HG02938 (cell line): ENCODE results near the gene SSBP1.
"Not testable (repeated sequence)": the region's sequence is repeated elsewhere in the genome, so short reads cannot be mapped to it uniquely, and the experiment has no call there.

ENCODE experiments used
- ATAC-seq: cut with Tn5 transposase; IDR thresholded peaks from one replicate; pipeline ENCODE4 v1.9.1; 2021; ENCODE audit warnings: mild to moderate bottlenecking, moderate library complexity; ENCODE audit not compliant: unreplicated experiment

The SSBP1 gene

GRCh38 chr7:141709318-141709717, 28.8 kb upstream of the SSBP1 start:
- no peak for ATAC-seq

GRCh38 chr7:141709749-141710148, 28.4 kb upstream of the SSBP1 start:
- no peak for ATAC-seq

GRCh38 chr7:141710301-141710700, 27.9 kb upstream of the SSBP1 start:
- no peak for ATAC-seq

GRCh38 chr7:141712603-141713255, 25.4 kb upstream of the SSBP1 start:
- ATAC-seq = no peak

GRCh38 chr7:141713890-141714289, 24.3 kb upstream of the SSBP1 start:
- no peak for ATAC-seq

DNA sequence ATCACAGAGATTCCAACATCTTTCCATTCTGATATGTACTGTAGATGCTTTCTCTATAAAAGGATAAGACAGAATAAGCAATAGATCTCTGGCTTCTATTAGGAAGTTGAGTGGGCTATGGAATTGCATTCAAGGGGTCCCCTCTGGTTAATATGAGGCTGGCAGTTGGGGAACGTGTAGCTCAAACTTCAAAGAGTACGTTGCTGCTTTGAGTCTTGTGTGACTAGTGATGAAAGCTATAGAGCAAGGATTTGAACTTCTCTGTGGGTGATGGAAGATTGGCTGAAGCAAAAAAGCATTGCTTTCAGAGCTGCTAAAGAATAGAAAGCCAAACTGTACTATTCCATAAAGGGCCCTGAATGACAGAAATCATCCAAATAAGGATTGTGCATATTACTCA, 23.6 kb upstream of the SSBP1 start:
- ATAC-seq = no peak

GRCh38 chr7:141715018-141715417, 23.1 kb upstream of the SSBP1 start:
- no peak for ATAC-seq

- no peak for ATAC-seq
Measured at GRCh38 chr7:141715794-141716689, 22.1 kb upstream of the SSBP1 start.

- ATAC-seq = no peak
Measured at GRCh38 chr7:141717450-141717849, 20.7 kb upstream of the SSBP1 start.

DNA sequence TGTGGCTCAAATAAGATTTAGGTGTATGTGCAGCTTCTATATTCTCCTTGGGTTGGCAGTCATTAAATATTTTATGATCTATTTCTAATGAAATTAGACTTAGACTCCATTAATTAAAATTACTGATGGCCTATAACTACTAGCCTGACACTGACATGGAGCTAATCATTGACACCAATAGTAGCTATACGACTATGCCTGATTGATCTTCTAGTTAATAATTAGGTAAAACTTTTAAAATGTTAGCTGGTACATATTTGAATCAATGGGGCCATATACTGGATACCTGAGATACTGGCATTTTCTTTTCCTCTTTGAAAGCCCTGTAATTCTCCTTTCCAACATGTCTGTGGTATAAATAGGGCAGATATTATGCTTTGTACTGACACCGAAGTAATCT, 15.6 kb upstream of the SSBP1 start:
- peak; percentile 65 for ATAC-seq

- no peak for ATAC-seq
Measured at GRCh38 chr7:141729020-141729419, 9.1 kb upstream of the SSBP1 start.

DNA sequence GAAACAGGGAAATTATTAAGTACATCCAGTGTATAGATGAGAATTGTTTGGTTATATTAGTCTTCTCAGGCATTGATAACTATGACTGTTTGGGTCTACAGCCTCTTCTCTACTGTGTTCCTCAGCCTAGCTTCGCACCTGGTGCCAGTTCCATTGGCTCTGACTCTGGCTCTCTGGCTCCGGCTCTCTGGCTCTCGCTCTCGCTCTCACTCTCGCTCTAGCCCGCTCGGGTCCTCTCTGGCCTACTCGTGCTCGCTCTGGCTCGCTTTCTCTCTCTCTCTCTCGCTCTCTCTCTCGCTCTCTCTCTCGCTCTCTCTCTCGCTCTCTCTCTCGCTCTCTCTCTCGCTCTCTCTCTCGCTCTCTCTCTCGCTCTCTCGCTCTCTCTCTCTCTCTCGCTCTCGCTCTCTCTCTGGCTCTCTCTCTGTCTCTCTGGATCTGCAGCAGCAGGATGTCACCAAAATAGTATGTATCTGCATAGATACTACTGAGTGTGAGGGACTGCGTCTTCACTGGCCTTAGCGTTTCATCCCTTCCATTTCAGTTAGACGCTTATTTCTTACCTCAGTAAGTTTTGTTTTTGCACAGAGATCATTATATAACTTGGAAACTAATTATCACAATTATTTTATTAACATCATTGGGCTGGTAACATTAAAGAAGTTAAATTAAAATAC, 6.5 kb upstream of the SSBP1 start:
- no peak for ATAC-seq

GRCh38 chr7:141737118-141737835, 881 bp upstream of the SSBP1 start:
- ATAC-seq = no peak

- ATAC-seq = no peak
Measured at GRCh38 chr7:141738592-141739013, 445 bp downstream of the SSBP1 start.

DNA sequence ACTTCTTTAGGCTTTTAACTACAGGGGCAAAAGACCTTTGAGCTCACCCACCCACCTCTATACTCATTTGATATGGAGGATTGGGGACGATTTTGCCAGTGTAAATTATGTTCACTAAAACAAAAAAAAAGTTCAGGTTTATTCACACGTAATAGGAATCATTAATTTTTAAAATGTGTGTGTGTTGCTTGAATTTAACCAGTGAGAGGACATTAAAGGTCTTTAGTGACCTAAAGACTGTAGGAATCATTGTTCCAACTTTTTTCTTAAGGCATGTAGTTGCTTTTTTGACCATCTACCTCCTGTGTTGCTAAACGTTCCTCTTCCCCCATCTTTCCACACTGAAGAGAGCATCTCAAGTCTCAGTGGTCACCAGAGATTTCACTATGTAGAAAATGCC, 1.1 kb downstream of the SSBP1 start:
- no peak for ATAC-seq

GRCh38 chr7:141742229-141742628, 4.1 kb downstream of the SSBP1 start:
- no peak for ATAC-seq

- ATAC-seq = no peak
Measured at GRCh38 chr7:141744131-141744530, 6.0 kb downstream of the SSBP1 start.

DNA sequence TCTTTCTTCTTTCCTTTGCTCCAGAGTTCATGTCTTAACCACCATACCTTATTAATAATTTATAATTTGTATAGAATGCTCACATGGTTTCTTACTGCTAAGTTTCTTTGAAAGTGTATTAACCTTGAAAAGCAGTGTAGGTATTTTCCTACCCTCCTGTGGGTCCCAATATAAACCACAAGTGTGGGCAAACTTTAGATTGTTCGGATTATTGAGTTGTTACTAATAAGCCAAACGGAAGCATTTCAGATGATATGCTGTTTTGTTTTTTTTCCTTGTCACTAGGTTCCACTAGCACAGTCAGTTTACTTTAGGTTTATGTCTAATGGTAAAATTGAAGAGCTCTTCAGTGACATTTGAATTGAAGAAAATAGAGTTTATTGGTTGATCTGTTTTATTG, 10.2 kb downstream of the SSBP1 start:
- ATAC-seq = no peak

GRCh38 chr7:141751904-141752303, 13.7 kb downstream of the SSBP1 start:
- not testable (repeated sequence) for ATAC-seq

DNA sequence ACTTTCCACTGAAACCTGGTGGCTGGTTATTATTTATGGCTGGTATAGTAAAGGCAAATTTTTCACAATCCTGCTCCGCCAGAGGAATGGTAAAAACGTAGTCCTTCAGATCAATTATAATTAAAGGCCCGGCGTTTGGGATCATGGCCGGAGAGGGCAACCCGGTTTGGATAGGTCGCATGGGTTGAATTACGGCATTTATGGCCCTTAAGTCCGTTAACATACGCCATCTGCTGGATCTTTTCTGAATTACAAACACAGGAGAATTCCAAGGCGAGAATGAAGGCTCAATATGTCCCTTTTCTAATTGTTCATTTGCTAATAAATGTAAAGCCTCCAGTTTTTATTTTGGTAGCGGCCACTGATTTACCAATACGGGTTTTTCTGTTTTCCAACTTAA, 14.5 kb downstream of the SSBP1 start:
- no peak for ATAC-seq

GRCh38 chr7:141754939-141755338, 16.8 kb downstream of the SSBP1 start:
- no peak for ATAC-seq
